ENCODE measurements around the gene SAP25. TPM values are rescaled to one million over a fixed set of nuclear protein-coding genes. Genes with fewer than 3 reads are reported as not detected.
"Not testable (repeated sequence)": the region's sequence is repeated elsewhere in the genome, so short reads cannot be mapped to it uniquely, and the experiment has no call there.

The SAP25 gene
- total RNA-seq, 1 donor from 2014 or later: 0.77 TPM

GRCh38 chr7:100544967-100545359 lies 28.7 kb downstream of the SAP25 start:
- intact Hi-C loops (cut with micrococcal nuclease): loop anchor here (5.0 kb wide), 1 partner anchor 63 kb away; the partner anchor contains the start of gene NYAP1
- ATAC-seq: peak; percentile 8

GRCh38 chr7:100544386-100544785 lies 29.3 kb downstream of the SAP25 start:
- no peak for ATAC-seq
- no peak for DNase-seq
- intact Hi-C loops (cut with micrococcal nuclease): no loop called here

More at GRCh38 chr7:100544967-100545359, 28.7 kb downstream of the SAP25 start:
- DNase-seq: no peak

GRCh38 chr7:100543586-100543985 lies 30.1 kb downstream of the SAP25 start:
- intact Hi-C loops (cut with micrococcal nuclease): no loop called here
- ATAC-seq: no peak
- no peak for DNase-seq

- intact Hi-C loops (cut with micrococcal nuclease); DNase-seq; ATAC-seq: not testable (repeated sequence)
These were observed 32.4 kb downstream of the SAP25 start for GRCh38 chr7:100541309-100541708.

- no peak for DNase-seq
- intact Hi-C loops (cut with micrococcal nuclease): no loop called here
- no peak for ATAC-seq
These were observed 33.5 kb downstream of the SAP25 start for GRCh38 chr7:100540073-100540723.

GRCh38 chr7:100539436-100540006 lies 34.2 kb downstream of the SAP25 start:
- DNase-seq (no peak), ATAC-seq (no peak)
- intact Hi-C loops (cut with micrococcal nuclease): no loop called here

- peak; percentile 100 for DNase-seq
- intact Hi-C loops (cut with micrococcal nuclease): no loop called here
- peak; percentile 100 for ATAC-seq
These were observed 34.9 kb downstream of the SAP25 start, which contains the start of gene AGFG2 for GRCh38 chr7:100538654-100539435. AGFG2 (plus strand) TSS chr7:100539203; CDS start chr7:100539347, 144 bp downstream.

- intact Hi-C loops (cut with micrococcal nuclease): no loop called here
- DNase-seq: no peak
- ATAC-seq: no peak
These were observed 35.4 kb downstream of the SAP25 start for GRCh38 chr7:100538348-100538653.

- intact Hi-C loops (cut with micrococcal nuclease); ATAC-seq; DNase-seq: not testable (repeated sequence)
These were observed 37.0 kb downstream of the SAP25 start for GRCh38 chr7:100536695-100537094.

GRCh38 chr7:100535982-100536381 lies 37.7 kb downstream of the SAP25 start:
- intact Hi-C loops (cut with micrococcal nuclease); DNase-seq; ATAC-seq: not testable (repeated sequence)

GRCh38 chr7:100532165-100533022 lies 41.3 kb downstream of the SAP25 start:
- no peak for DNase-seq
- intact Hi-C loops (cut with micrococcal nuclease): no loop called here
- ATAC-seq: no peak

- intact Hi-C loops (cut with micrococcal nuclease); ATAC-seq; DNase-seq: not testable (repeated sequence)
These were observed 45.4 kb downstream of the SAP25 start for GRCh38 chr7:100528108-100528866.

GRCh38 chr7:100523192-100523591 lies 50.5 kb downstream of the SAP25 start:
- ATAC-seq; DNase-seq; intact Hi-C loops (cut with micrococcal nuclease): not testable (repeated sequence)

Other genes with a start within 250 kb of the SAP25 start
- gene PILRB, start 215.8 kb downstream of the SAP25 start, total RNA-seq: 10.9 TPM
- gene PILRA, start 200.4 kb downstream of the SAP25 start, total RNA-seq: 3.2 TPM
- gene ZCWPW1, start 145.2 kb downstream of the SAP25 start, total RNA-seq: 4.2 TPM
- gene MEPCE, start 144.1 kb downstream of the SAP25 start, total RNA-seq: 25.8 TPM
- gene PPP1R35, start 137.4 kb downstream of the SAP25 start, total RNA-seq: 10.3 TPM
- 0.32 TPM for gene SPACDR, start 109.6 kb downstream of the SAP25 start, total RNA-seq
- gene TSC22D4, start 94.7 kb downstream of the SAP25 start, total RNA-seq: 51.1 TPM
- gene NYAP1, start 90.0 kb downstream of the SAP25 start, total RNA-seq: 0.32 TPM
- 24.7 TPM for gene AGFG2, start 34.7 kb downstream of the SAP25 start, total RNA-seq
- 27.3 TPM for gene LRCH4, start 12.2 kb upstream of the SAP25 start, total RNA-seq
- 0.77 TPM for gene FBXO24, start 12.4 kb upstream of the SAP25 start, total RNA-seq
- gene PCOLCE, start 28.5 kb upstream of the SAP25 start, total RNA-seq: 40.4 TPM
- gene MOSPD3, start 38.6 kb upstream of the SAP25 start, total RNA-seq: 9.1 TPM
- gene TFR2, start 67.7 kb upstream of the SAP25 start, total RNA-seq: not detected
- not detected for gene ACTL6B, start 82.5 kb upstream of the SAP25 start, total RNA-seq
- 112 TPM for gene GNB2, start 99.8 kb upstream of the SAP25 start, total RNA-seq
- 29.4 TPM for gene GIGYF1, start 120.3 kb upstream of the SAP25 start, total RNA-seq
- 30.0 TPM for gene POP7, start 132.2 kb upstream of the SAP25 start, total RNA-seq
- gene EPO, start 146.6 kb upstream of the SAP25 start, total RNA-seq: not detected
- not detected for gene ZAN, start 159.7 kb upstream of the SAP25 start, total RNA-seq